ENCODE data around the gene ZNF385B. TPM values are rescaled to one million over a fixed set of nuclear protein-coding genes. Genes with fewer than 3 reads are reported as not detected.

The ZNF385B gene
- total RNA-seq, 1 donor from 2014 or later = 35.8 TPM

GRCh38 chr2:179543361-179543901 is 318.0 kb downstream of the ZNF385B start:
- peak overlapping the region; percentile 51 for H3K4me2 ChIP-seq
- H3K36me3 ChIP-seq = peaks cover 6% of the 10 kb centered on the region
- DNase-seq (ENCODE audit: low spot score) = peak; percentile 77
- H3K4me1 ChIP-seq = peaks cover 34% of the 10 kb centered on the region
- H3K27ac ChIP-seq = peak overlapping the region; percentile 64
- no peaks in the 10 kb centered on the region for H3K27me3 ChIP-seq
- Mint-ChIP-seq H3K36me3 (peaks cover 3% of the 10 kb centered on the region), H3K4me3 (no peak overlapping the region), H3K9me3 (peaks cover 4% of the 10 kb centered on the region), H3K27ac (no peak overlapping the region), H3K4me1 (peaks cover 12% of the 10 kb centered on the region), H3K27me3 (ENCODE audit: insufficient read depth, low read depth) (peaks cover 3% of the 10 kb centered on the region)
- H3K4me3 ChIP-seq = peak overlapping the region; percentile 0
- H3K9me3 ChIP-seq (ENCODE audit: low read depth) = peaks cover 5% of the 10 kb centered on the region
- TF ChIP-seq EZH2phosphoT487 (IDR thresholded peaks at IDR 0.05) = no peak
- no peak for TF ChIP-seq EZH2 (IDR thresholded peaks at IDR 0.05)
- TF ChIP-seq, protein P1, sequence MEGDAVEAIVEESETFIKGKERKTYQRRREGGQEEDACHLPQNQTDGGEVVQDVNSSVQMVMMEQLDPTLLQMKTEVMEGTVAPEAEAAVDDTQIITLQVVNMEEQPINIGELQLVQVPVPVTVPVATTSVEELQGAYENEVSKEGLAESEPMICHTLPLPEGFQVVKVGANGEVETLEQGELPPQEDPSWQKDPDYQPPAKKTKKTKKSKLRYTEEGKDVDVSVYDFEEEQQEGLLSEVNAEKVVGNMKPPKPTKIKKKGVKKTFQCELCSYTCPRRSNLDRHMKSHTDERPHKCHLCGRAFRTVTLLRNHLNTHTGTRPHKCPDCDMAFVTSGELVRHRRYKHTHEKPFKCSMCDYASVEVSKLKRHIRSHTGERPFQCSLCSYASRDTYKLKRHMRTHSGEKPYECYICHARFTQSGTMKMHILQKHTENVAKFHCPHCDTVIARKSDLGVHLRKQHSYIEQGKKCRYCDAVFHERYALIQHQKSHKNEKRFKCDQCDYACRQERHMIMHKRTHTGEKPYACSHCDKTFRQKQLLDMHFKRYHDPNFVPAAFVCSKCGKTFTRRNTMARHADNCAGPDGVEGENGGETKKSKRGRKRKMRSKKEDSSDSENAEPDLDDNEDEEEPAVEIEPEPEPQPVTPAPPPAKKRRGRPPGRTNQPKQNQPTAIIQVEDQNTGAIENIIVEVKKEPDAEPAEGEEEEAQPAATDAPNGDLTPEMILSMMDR (IDR thresholded peaks at IDR 0.05) = no peak
- no peak overlapping the region for H3K9ac ChIP-seq
- peaks cover 7% of the 10 kb centered on the region for H4K20me1 ChIP-seq (ENCODE audit: low read depth)
- H3K79me2 ChIP-seq (ENCODE audit: low read depth) = no peaks in the 10 kb centered on the region
- no peak overlapping the region for H2AFZ ChIP-seq (replicated peaks)
- H3F3A ChIP-seq (ENCODE audit: low read depth) = peaks cover 25% of the 10 kb centered on the region

- Histone ChIP-seq H3K27me3 (no peaks in the 10 kb centered on the region), H3K79me2 (ENCODE audit: low read depth) (no peaks in the 10 kb centered on the region), H3F3A (ENCODE audit: low read depth) (peaks cover 25% of the 10 kb centered on the region), H3K36me3 (peaks cover 6% of the 10 kb centered on the region), H3K4me2 (no peak overlapping the region), H3K9ac (no peak overlapping the region), H3K4me3 (no peak overlapping the region), H3K4me1 (peaks cover 34% of the 10 kb centered on the region), H2AFZ (replicated peaks) (no peak overlapping the region), H3K9me3 (ENCODE audit: low read depth) (peaks cover 5% of the 10 kb centered on the region), H3K27ac (no peak overlapping the region), H4K20me1 (ENCODE audit: low read depth) (peaks cover 7% of the 10 kb centered on the region)
- no peaks in the 10 kb centered on the region for H3K27me3 Mint-ChIP-seq (ENCODE audit: insufficient read depth, low read depth)
- H3K9me3 Mint-ChIP-seq = peaks cover 4% of the 10 kb centered on the region
- peaks cover 3% of the 10 kb centered on the region for H3K36me3 Mint-ChIP-seq
- no peak overlapping the region for H3K4me3 Mint-ChIP-seq
- TF ChIP-seq, protein P1 (IDR thresholded peaks at IDR 0.05) = no peak
- TF ChIP-seq EZH2phosphoT487 (IDR thresholded peaks at IDR 0.05) = no peak
- no peak for TF ChIP-seq EZH2 (IDR thresholded peaks at IDR 0.05)
- DNase-seq (ENCODE audit: low spot score) = no peak
- peaks cover 12% of the 10 kb centered on the region for H3K4me1 Mint-ChIP-seq
- no peak overlapping the region for H3K27ac Mint-ChIP-seq
Observed at GRCh38 chr2:179541586-179541985, 319.8 kb downstream of the ZNF385B start.

DNA sequence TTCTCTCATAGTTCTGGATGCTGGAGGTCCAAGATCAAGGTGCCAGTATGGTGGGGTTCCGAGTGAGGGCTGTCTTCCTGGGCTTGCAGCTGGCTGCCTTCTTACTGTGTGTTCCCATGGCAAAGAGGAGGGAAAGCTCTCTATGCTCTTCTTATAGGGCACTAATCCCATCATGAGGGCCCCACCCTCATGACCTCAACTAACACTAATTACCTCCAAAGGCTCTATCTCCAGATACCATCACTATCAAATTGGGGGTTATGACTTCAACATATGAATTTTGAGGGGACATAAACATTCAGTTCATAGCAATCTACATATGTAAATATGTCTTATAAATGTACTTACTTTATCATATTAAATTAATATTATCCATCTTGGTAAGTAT is 322.3 kb downstream of the ZNF385B start:
- no peak for TF ChIP-seq EZH2 (IDR thresholded peaks at IDR 0.05)
- TF ChIP-seq, protein P1 (IDR thresholded peaks at IDR 0.05) = no peak
- TF ChIP-seq EZH2phosphoT487 (IDR thresholded peaks at IDR 0.05) = no peak
- H4K20me1 ChIP-seq (ENCODE audit: low read depth) = peaks cover 5% of the 10 kb centered on the region
- no peak overlapping the region for H3K9ac ChIP-seq
- no peaks in the 10 kb centered on the region for H3K79me2 ChIP-seq (ENCODE audit: low read depth)
- H3K36me3 Mint-ChIP-seq = peaks cover 3% of the 10 kb centered on the region
- no peak overlapping the region for H3K4me3 Mint-ChIP-seq
- H3K27me3 ChIP-seq = no peaks in the 10 kb centered on the region
- no peaks in the 10 kb centered on the region for H3K27me3 Mint-ChIP-seq (ENCODE audit: insufficient read depth, low read depth)
- H3K27ac Mint-ChIP-seq = no peak overlapping the region
- H3F3A ChIP-seq (ENCODE audit: low read depth) = peaks cover 12% of the 10 kb centered on the region
- H2AFZ ChIP-seq (replicated peaks) = no peak overlapping the region
- H3K4me1 ChIP-seq = peaks cover 18% of the 10 kb centered on the region
- no peak for DNase-seq (ENCODE audit: low spot score)
- H3K9me3 Mint-ChIP-seq = peaks cover 4% of the 10 kb centered on the region
- H3K9me3 ChIP-seq (ENCODE audit: low read depth) = peaks cover 5% of the 10 kb centered on the region
- peaks cover 6% of the 10 kb centered on the region for H3K36me3 ChIP-seq
- H3K4me2 ChIP-seq = no peak overlapping the region
- no peak overlapping the region for H3K4me3 ChIP-seq
- H3K4me1 Mint-ChIP-seq = peaks cover 10% of the 10 kb centered on the region
- no peak overlapping the region for H3K27ac ChIP-seq

Measured in neural progenitor cell (in vitro differentiated cells).